Effector CD8-positive, alpha-beta T cell (primary cell): ENCODE measurements around the gene RND3.

Source experiments
- DNase-seq: peaks from one replicate; lab custom pipeline; 2025; lab: John Stamatoyannopoulos, UW

The RND3 gene

DNA sequence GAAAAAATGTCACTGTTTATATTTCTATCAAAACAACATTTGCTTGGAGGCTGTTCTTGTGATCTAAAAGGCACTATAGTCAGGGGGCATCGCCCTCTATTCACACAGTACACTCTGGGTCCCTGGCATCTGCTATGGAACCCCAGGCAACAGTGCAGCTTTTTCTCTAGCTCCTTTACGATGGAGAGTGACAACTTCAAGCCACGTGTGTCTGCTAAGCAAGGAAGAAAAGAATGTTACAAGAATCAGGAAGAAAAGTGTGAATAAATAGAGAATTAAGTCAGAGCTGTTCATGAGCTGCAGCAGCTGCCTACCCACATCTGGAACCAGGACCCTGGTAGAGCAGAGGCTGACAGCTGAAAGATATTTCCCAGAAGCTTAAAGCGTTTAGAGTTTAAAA is 11.2 kb downstream of the RND3 start:
- DNase-seq, result no peak

GRCh38 chr2:150475479-150476250 is 11.8 kb downstream of the RND3 start:
- DNase-seq, result no peak

- DNase-seq, result no peak
Measured at GRCh38 chr2:150474326-150475074, 13.0 kb downstream of the RND3 start.

- no peak for DNase-seq
Measured at GRCh38 chr2:150473767-150474166, 13.7 kb downstream of the RND3 start.

DNA sequence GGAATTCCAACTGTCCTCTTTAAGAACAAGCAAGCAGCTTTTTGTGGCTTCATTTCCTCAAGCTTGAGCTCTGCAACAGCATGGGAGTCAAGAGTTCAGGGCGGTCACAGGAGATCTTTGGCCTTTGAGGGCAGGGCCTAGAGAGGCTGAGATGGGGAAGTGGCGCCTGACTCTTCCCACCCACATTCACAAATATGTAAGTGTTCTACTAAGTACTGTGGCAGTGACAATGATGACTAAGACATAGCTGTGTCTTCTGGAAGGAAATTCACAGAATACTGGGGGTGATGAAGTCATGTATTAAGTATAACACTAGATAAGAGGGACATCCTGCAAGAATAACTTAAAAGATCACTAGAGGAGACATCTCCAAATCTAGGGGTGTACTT is 15.0 kb downstream of the RND3 start:
- no peak for DNase-seq

- DNase-seq, result no peak
Measured at GRCh38 chr2:150471813-150472510, 15.5 kb downstream of the RND3 start.

DNA sequence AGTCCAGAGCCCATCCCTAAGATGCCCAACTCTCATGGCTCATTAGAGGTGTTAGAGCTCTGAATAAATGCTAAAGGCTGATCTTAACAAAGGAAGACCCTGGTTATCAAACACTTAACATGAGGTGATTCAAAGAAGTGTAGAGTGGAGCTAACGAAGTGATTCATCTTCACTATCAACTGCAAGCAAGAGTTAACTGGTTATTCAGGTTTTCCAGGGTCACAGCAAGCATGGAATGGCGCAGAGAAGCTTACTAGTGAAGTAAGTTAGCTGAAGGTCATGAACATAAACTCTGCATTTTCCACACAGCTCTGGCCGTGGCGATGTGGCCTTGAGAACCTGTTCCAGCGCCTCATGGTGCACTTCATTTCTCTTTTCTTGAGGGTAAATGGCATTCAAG is 17.0 kb downstream of the RND3 start:
- no peak for DNase-seq

- DNase-seq, result no peak
Measured at GRCh38 chr2:150469706-150470274, 17.7 kb downstream of the RND3 start.

GRCh38 chr2:150468350-150468960 is 19.0 kb downstream of the RND3 start:
- no peak for DNase-seq

DNA sequence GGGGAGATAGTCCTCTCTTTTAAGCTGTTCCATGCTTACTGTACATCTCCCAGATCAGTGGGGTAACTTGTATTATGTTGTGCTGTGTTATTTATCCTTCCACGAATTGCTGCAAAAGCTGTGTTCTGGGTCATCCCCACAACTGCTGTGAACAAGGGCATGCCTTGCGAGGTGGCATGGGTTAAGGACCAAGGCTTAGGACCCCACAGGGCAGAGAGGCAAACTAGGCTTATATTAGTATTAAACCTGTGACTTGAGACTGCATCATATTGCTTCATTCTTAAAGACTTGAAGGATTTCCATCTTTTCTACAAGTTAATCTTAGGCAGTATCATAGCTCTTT is 19.9 kb downstream of the RND3 start:
- DNase-seq, result no peak

DNA sequence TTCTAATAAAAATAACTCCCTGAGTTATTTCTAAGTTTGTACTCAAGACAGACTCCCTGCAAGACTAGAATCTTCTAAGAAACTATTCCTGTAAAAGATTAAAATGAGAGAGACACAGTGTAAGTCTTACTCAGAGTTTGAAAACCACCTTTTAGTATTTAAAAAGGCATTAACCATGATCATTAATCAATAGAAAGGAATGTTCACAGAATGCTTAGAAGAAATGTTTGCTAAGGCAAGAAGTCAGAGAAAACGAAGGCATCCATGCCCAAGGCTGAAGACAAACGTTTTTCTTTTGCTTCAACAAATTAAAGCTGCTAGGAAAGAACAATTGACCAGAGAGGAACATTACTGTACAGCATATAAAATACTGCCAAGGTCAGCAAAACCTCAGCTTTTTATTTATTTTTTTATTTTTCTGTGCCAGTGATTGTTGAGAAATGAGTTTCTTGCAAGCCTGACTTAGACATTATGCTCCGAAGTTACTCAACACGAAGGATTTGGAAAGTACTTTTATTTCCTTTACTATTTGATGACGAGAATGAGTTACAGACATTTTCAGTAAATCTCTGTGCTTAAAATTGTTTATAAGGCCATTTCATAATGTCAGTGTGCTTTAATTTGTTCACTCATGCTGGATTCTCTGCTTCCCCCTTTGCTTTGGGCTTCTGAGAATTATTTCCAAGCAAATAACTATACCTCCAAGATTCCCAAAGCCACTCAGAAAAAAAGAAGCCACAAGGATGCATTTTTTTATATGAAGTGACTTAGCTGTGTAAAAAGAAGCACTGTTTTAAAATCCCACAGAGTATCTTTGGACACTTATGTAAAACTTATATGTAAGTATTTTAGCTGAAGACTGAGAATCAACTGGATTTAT is 20.5 kb downstream of the RND3 start:
- DNase-seq, result no peak

- no peak for DNase-seq
Measured at GRCh38 chr2:150465703-150466569, 21.5 kb downstream of the RND3 start.

GRCh38 chr2:150464986-150465385 is 22.5 kb downstream of the RND3 start:
- DNase-seq, result no peak

- no peak for DNase-seq
Measured at GRCh38 chr2:150464270-150464669, 23.2 kb downstream of the RND3 start.

GRCh38 chr2:150462770-150463169 is 24.7 kb downstream of the RND3 start:
- no peak for DNase-seq

- no peak for DNase-seq
Measured at GRCh38 chr2:150459281-150459680, 28.2 kb downstream of the RND3 start.

DNA sequence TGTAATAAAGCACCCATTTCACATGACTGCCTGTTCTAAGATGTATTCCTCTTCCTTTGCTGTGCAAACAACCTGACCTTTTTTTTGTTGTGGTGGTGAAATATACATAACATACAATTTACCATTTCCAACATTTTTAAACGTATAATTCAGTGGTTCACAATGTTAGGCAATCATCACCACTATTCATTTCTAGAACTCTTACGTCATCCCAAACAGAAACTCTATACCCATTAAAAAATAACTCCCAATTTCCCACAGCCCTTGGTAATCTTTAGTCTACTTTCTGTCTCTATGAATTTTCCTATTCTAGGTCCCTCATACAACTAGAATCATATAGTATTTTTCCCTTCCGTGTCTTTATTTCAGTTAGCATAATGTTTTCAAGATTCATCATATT is 36.7 kb downstream of the RND3 start:
- no peak for DNase-seq

DNA sequence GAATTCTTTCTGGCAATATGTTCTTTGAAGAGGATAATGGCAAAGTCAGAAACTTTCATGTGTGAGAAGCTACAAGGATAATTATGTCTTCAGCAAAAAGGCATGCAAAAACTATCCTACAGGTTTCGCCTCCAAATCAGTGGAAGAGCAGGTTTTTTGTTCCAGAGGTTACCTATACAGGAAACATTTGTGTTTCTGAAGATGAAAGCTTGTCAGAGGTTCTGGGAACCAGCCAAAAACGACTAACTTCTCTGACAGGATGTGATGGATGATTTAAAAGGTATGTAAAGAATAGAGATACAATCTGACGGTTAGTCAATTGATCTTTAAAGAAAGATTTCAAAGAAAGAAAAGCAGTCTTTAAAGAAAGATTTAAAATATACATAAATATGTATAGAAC is 37.6 kb downstream of the RND3 start:
- DNase-seq, result no peak

GRCh38 chr2:150445398-150445797 is 42.1 kb downstream of the RND3 start:
- no peak for DNase-seq

- no peak for DNase-seq
Measured at GRCh38 chr2:150442484-150442883, 45.0 kb downstream of the RND3 start.
